B cell (primary cell): ENCODE data around the gene OSBPL5. TPM values are rescaled to one million over a fixed set of nuclear protein-coding genes. Genes with fewer than 3 reads are reported as not detected.

Source experiments
- ATAC-seq: fragments of 200-7000 bp; cut with Tn5 transposase; one replicate; pipeline ENCODE4 v1.10.0; 2021; ENCODE audit warnings: low read depth, mild to moderate bottlenecking, moderate number of reproducible peaks, moderate library complexity
- CTCF ChIA-PET: fragments of 350-600 bp; sonication (Branson Sonifier 250); formaldehyde crosslinking; loops from one replicate; lab custom pipeline; 2021; ENCODE audit warnings: antibody characterized with exemption, inconsistent platforms; lab: Charles Lee
- POLR2A ChIA-PET: fragments of 350-600 bp; sonication (Branson Sonifier 250); formaldehyde crosslinking; loops from one replicate; lab custom pipeline; 2021; ENCODE audit warnings: antibody characterized with exemption; lab: Charles Lee
- DNase-seq: peaks from one replicate; pipeline ENCODE4 v3.0.0; 2013
- H2AFZ ChIP-seq: 2 replicates; pipeline ENCODE4 v1.6.1; 2012; ENCODE audit warnings: mild to moderate bottlenecking, low read depth, low read length; ENCODE audit not compliant: insufficient read depth, poor library complexity, severe bottlenecking
- H3K27ac ChIP-seq, 2 donors: 1 replicate in 1 of 2; 2 replicates in 1 of 2; pipeline ENCODE4 v1.5.1; 2012 to 2013; ENCODE audit warnings: low read length in 2 of 2, mild to moderate bottlenecking in 2 of 2, moderate library complexity in 1 of 2
- H3K27me3 ChIP-seq, 4 experiments: fragments of 200-600 bp in 1 of 4; sonication (generic) in 1 of 4; replicated peaks in 1 of 4; 1 replicate in 2 of 4; 2 replicates in 2 of 4; pipeline versions ENCODE4 v1.6.1 to v1.7.0; 2013 to 2016; ENCODE audit warnings: low read length in 3 of 4, mild to moderate bottlenecking in 2 of 4, mixed read lengths in 1 of 4, moderate library complexity in 1 of 4; ENCODE audit not compliant: insufficient read depth in 4 of 4, control insufficient read depth in 3 of 4; ENCODE audit errors: control extremely low read depth in 1 of 4
- H3K36me3 ChIP-seq, 2 experiments: replicated peaks in 1 of 2; 1 replicate in 1 of 2; 2 replicates in 1 of 2; pipeline versions ENCODE4 v1.6.1 to v1.7.1; 2013; ENCODE audit warnings: low read length in 1 of 2; ENCODE audit not compliant: insufficient read depth in 2 of 2, control insufficient read depth in 1 of 2; ENCODE audit errors: control extremely low read depth in 1 of 2, extremely low read depth in 1 of 2
- H3K4me1 ChIP-seq, 2 donors: fragments of 200-600 bp in 1 of 2; sonication (generic) in 1 of 2; 1 replicate in 1 of 2; 2 replicates in 1 of 2; pipeline versions ENCODE4 v1.5.1 to v1.6.1; 2013 to 2017; ENCODE audit warnings: low read length in 2 of 2; ENCODE audit not compliant: control insufficient read depth in 2 of 2, insufficient read depth in 2 of 2
- H3K4me2 ChIP-seq: replicated peaks from 2 replicates; pipeline ENCODE3; 2012; ENCODE audit warnings: mild to moderate bottlenecking, low read depth, low read length; ENCODE audit not compliant: poor library complexity, severe bottlenecking
- H3K4me3 ChIP-seq, 5 experiments: fragments of 200-600 bp in 1 of 5; sonication (generic) in 1 of 5; 1 replicate in 3 of 5; 2 replicates in 2 of 5; pipeline versions ENCODE4 v1.5.1 to v1.7.0; 2011 to 2016; ENCODE audit warnings: low read length in 4 of 5, mild to moderate bottlenecking in 4 of 5, low read depth in 2 of 5, control low read depth in 1 of 5, moderate library complexity in 1 of 5; ENCODE audit not compliant: insufficient read depth in 1 of 5; ENCODE audit errors: control extremely low read depth in 1 of 5, extremely low read depth in 1 of 5
- H3K79me2 ChIP-seq: fragments of 200-600 bp; sonication (generic); one replicate; pipeline ENCODE4 v1.6.0; 2016; ENCODE audit warnings: low read length; ENCODE audit not compliant: control insufficient read depth, insufficient read depth
- H3K9ac ChIP-seq: fragments of 200-600 bp; sonication (generic); 2 replicates; pipeline ENCODE4 v1.6.1; 2017; ENCODE audit warnings: mild to moderate bottlenecking, low read length, moderate library complexity
- H3K9me3 ChIP-seq, 3 donors: one replicate each; pipeline versions ENCODE4 v1.6.1 to v1.7.1; 2013; ENCODE audit warnings: low read length in 2 of 3; ENCODE audit not compliant: control insufficient read depth in 2 of 3, insufficient read depth in 1 of 3; ENCODE audit errors: control extremely low read depth in 1 of 3
- H4K20me1 ChIP-seq: 2 replicates; pipeline ENCODE4 v1.6.0; 2012; ENCODE audit warnings: mild to moderate bottlenecking, low read length; ENCODE audit not compliant: insufficient read depth, control insufficient read depth, poor library complexity, severe bottlenecking
- H3K27ac Mint-ChIP-seq: one replicate; pipeline ENCODE4 v1.8.0; 2021; ENCODE audit warnings: mixed read lengths
- H3K27me3 Mint-ChIP-seq: one replicate; pipeline ENCODE4 v1.8.0; 2021; ENCODE audit warnings: mixed read lengths
- H3K4me1 Mint-ChIP-seq: one replicate; pipeline ENCODE4 v1.8.0; 2021; ENCODE audit warnings: mixed read lengths
- H3K4me3 Mint-ChIP-seq: one replicate; pipeline ENCODE4 v1.8.0; 2021; ENCODE audit warnings: mixed read lengths
- H3K9me3 Mint-ChIP-seq: one replicate; pipeline ENCODE4 v1.8.0; 2022; ENCODE audit warnings: mixed read lengths; ENCODE audit not compliant: insufficient read depth
- CTCF ChIP-seq: fragments of 200-600 bp; IDR thresholded peaks from one replicate; pipeline ENCODE4 v1.8.0; 2022; ENCODE audit warnings: antibody characterized with exemption, mild to moderate bottlenecking
- EZH2 ChIP-seq: IDR thresholded peaks from 2 replicates; pipeline ENCODE4 v1.6.1; 2012; ENCODE audit warnings: borderline replicate concordance, low read depth, mild to moderate bottlenecking, moderate library complexity, low read length; ENCODE audit not compliant: insufficient read depth, poor library complexity, severe bottlenecking
- WGBS: methylation state at CpG from one replicate; pipeline ENCODE4 v1.1.5; 2013; ENCODE audit warnings: missing lambda C conversion rate; ENCODE audit not compliant: insufficient coverage; 5-methylcytosine and 5-hydroxymethylcytosine counted together
- intact Hi-C: fragments of 100-400 bp; cut with micrococcal nuclease; formaldehyde crosslinking; loops from one replicate; pipeline ENCODE4 v1.10.0; 2022
- polyA plus RNA-seq: library from polyadenylated mRNA; depleted of rRNA; stranded (reverse); fragments of >200 nt; gene quantifications from 2 replicates; pipeline ENCODE4 v1.2.3, GENCODE V29; 2012
- total RNA-seq, 2 donors: library from RNA; stranded (reverse); fragments of 120-200 nt in 1 of 2; gene quantifications; 1 replicate in 1 of 2; 2 replicates in 1 of 2; pipeline versions ENCODE4 v1.2.3 to v1.2.4, GENCODE V29; 2013 to 2022

The OSBPL5 gene
- total and polyA plus RNA-seq, 2 donors (not counting 1 experiment from before 2014, with no cell fraction given): 0.15 to 1.2 TPM

DNA sequence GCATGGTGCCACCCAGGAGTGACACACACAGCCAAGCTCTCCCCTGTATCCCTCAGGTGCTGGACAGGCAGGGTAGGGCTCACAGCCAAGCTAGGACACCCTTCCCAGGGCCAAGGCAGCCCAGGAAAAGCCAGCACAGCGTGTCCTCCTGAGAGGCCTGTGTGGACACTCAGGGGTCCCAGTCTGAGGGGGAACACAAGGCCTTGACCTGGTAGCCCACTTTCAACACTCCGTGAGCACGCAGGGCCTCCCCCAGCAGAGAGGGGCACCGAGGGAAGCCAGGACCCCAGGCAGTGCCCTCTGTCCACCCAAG, 24.9 kb downstream of the OSBPL5 start:
- Histone ChIP-seq H3K4me2 (no peak overlapping the region), H3K27ac (no peak overlapping the region), H3K36me3 (no peaks in the 10 kb centered on the region), H4K20me1 (no peaks in the 10 kb centered on the region), H3K4me1 (no peaks in the 10 kb centered on the region), H3K9ac (no peak overlapping the region), H3K79me2 (no peaks in the 10 kb centered on the region), H3K9me3 (peaks cover 0 to 2% (median 0%) of the 10 kb centered on the region in 3 donors), H2AFZ (no peak overlapping the region), H3K4me3 (no peak overlapping the region), H3K27me3 (no peaks in the 10 kb centered on the region)
- DNase-seq (no peak), ATAC-seq (no peak)
- CTCF ChIA-PET: no interaction called here
- Mint-ChIP-seq H3K27me3 (no peaks in the 10 kb centered on the region), H3K4me3 (no peak overlapping the region), H3K4me1 (no peaks in the 10 kb centered on the region), H3K9me3 (no peaks in the 10 kb centered on the region), H3K27ac (no peak overlapping the region)
- POLR2A ChIA-PET: no interaction called here
- no peak for TF ChIP-seq CTCF
- TF ChIP-seq EZH2: no peak
- WGBS: 91% methylated on average over 4 of the region's 4 CpGs
- intact Hi-C loops: no loop called here

- POLR2A ChIA-PET: no interaction called here
- intact Hi-C loops: no loop called here
- TF ChIP-seq CTCF: no peak
- TF ChIP-seq EZH2: no peak
- Histone ChIP-seq H3K79me2 (no peaks in the 10 kb centered on the region), H4K20me1 (no peaks in the 10 kb centered on the region), H2AFZ (no peak overlapping the region), H3K36me3 (no peaks in the 10 kb centered on the region), H3K4me2 (no peak overlapping the region), H3K9ac (no peak overlapping the region), H3K4me3 (no peak overlapping the region), H3K9me3 (peaks cover 0 to 2% (median 0%) of the 10 kb centered on the region in 3 donors), H3K4me1 (no peaks in the 10 kb centered on the region), H3K27ac (no peak overlapping the region), H3K27me3 (no peaks in the 10 kb centered on the region)
- Mint-ChIP-seq H3K4me3 (no peak overlapping the region), H3K27ac (no peak overlapping the region), H3K9me3 (no peaks in the 10 kb centered on the region), H3K4me1 (no peaks in the 10 kb centered on the region), H3K27me3 (no peaks in the 10 kb centered on the region)
- DNase-seq (no peak), ATAC-seq (no peak)
- WGBS: 87% methylated on average over 13 of the region's 15 CpGs
- CTCF ChIA-PET: no interaction called here
These were observed 25.4 kb downstream of the OSBPL5 start for GRCh38 chr11:3139481-3140290.
